Omental fat pad (tissue), 4 donors: ENCODE results near the gene IL17B. TPM values are rescaled to one million over a fixed set of nuclear protein-coding genes. Genes with fewer than 3 reads are reported as not detected.
A peak's percentile ranks its signal among the peaks of the same experiment; 100 is the strongest.

ENCODE experiments used
- ATAC-seq: fragments of 150-250 bp; one replicate; pipeline ENCODE4 v1.9.1; 2016; ENCODE audit warnings: mild to moderate bottlenecking, moderate library complexity; ENCODE audit not compliant: low FRiP score
- DNase-seq: peaks from one replicate; pipeline ENCODE4 v3.0.0-alpha.2; 2019; ENCODE audit warnings: low spot score
- CTCF ChIP-seq, 3 donors: fragments of 450-650 bp; IDR thresholded peaks; one replicate each; pipeline ENCODE4 v1.5.1; 2016 to 2017; ENCODE audit warnings: antibody characterized with exemption in 3 of 3, mild to moderate bottlenecking in 3 of 3, moderate library complexity in 2 of 3
- total RNA-seq, 4 donors: library from RNA; depleted of rRNA; stranded (reverse); fragments of >200 nt; gene quantifications; one replicate each; pipeline ENCODE4 v1.1.0, GENCODE V29; 2016

IL17B gene
- total RNA-seq, 4 donors from 2014 or later: 1.1 TPM; not detected in 3

DNA sequence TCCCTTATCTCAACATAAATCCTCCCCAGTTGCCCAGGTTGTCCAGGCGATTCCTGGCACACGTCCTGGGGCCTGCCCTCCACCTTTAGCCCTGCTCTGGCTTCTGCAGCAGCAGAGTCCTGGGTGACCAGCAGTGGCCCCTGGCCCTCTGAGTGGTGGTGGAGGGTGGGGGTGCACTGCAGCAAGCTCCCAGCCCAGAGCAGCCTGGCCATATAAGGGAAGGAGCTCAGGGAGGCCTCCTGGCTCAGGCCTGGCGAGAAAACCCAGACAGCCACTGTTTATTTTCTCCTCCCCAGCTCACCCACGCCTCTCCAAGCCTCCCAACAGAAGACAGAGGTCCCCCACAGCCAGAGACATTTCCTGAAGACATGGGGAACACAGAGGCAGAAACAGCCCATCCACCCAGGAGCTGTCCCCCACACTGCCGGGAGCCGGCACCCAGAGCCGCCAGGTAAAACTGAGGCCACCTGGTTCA, 44.7 kb upstream of the IL17B start:
- ATAC-seq: no peak
- TF ChIP-seq CTCF (IDR thresholded peaks at IDR 0.05): no peak

GRCh38 chr5:149423049-149423793, 44.1 kb upstream of the IL17B start:
- ATAC-seq (no peak), DNase-seq (no peak)
- no peak for TF ChIP-seq CTCF (IDR thresholded peaks at IDR 0.05)

More for the DNA sequence above, 44.7 kb upstream of the IL17B start:
- no peak for DNase-seq

DNA sequence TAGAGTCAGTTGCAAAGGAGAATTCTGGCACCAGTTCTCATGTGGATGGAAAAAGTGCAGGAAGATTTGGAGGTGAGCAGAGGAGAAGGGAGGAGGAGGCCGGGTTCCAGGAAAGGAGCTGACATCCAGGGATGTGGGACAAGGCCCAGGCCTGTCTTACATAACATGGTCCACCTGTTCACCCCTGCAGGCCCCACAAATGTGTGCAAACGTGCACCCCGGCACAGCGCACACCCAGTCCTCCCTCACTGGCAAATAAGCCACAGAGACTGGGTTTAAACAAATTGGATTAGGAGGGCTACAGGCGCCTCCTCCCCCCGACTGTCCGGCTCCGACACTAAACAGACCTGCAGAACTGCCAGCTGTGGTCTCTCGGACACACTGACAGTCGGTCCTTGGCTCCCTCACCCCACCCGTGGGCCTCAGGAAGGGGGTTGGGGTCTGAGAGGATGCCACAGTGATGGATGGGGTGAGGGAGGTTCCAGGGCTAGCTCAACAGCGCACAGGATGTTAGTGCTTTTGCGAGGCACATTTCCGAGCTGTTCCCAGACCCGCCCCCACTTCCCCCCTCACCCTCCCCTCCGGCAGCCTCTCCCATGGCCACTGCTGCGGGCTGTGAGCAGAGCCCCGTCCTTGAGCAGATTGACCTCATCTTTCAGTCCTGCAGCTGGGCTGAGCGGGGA, 43.4 kb upstream of the IL17B start:
- ATAC-seq (peak; percentile 67), DNase-seq (no peak)
- no peak for TF ChIP-seq CTCF (IDR thresholded peaks at IDR 0.05)

- TF ChIP-seq CTCF (IDR thresholded peaks at IDR 0.05): no peak
- ATAC-seq: no peak
- DNase-seq: no peak
These were observed 42.7 kb upstream of the IL17B start for GRCh38 chr5:149421834-149422233.

GRCh38 chr5:149421372-149421685, 42.2 kb upstream of the IL17B start:
- DNase-seq (no peak), ATAC-seq (no peak)
- no peak for TF ChIP-seq CTCF (IDR thresholded peaks at IDR 0.05)

DNA sequence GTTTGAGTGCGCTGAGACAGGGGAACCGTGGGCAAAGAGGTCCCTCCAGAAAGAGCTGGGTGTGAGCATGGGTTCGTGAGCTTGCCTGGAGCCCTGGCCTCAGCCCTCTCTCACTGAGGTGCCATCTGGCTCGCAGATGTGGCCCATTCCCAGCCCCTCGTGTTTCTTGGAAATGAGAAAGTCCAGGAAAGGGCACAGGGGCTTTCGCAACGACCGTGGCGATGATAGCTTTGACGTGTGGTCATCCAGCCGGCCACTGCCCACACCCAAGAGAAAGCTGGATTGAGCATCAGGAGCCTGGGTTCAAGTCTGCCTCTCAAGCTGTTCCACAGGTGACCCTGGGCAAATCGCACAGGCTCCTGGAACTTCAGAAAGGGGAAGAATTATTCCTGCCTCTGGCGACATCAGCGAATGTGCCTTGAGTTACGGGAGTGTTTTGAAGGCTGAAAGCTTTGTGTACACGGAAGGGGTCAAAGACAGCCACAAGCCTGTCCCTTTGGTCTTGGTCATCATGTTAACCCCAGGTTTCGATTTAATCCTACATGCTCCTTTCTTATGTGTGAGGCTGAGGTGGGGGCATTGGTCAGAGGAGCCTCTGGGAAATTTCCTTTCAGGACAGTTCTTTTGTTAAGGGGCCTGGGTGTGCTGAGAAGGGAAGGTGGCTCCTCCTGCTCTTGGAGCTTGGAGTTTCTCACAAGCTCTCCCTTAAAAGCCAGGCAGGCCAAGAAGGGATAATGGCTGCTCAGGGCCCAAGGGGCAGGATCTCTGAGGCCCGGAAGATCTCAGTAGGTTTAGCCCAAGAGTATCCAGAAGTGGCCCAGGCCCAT, 41.7 kb upstream of the IL17B start:
- DNase-seq (no peak), ATAC-seq (no peak)
- no peak for TF ChIP-seq CTCF (IDR thresholded peaks at IDR 0.05)
